ENCODE results near the gene APEH. TPM values are rescaled to one million over a fixed set of nuclear protein-coding genes. Genes with fewer than 3 reads are reported as not detected.
"Not testable (repeated sequence)": the region's sequence is repeated elsewhere in the genome, so short reads cannot be mapped to it uniquely, and the experiment has no call there.

APEH gene
- total and polyA plus RNA-seq, 12 donors = 18.2 to 140 (median 108) TPM

- no peak for ATAC-seq
- WGBS, 2 donors = 84 to 87% methylated on average over 6 of the region's 6 CpGs
These were observed 9.0 kb downstream of the APEH start for GRCh38 chr3:49683162-49683561.

GRCh38 chr3:49684453-49684852 lies 10.3 kb downstream of the APEH start:
- 94 to 95% methylated on average over 2 of the region's 2 CpGs for WGBS, 2 donors

More at GRCh38 chr3:49683162-49683561, 9.0 kb downstream of the APEH start:
- Histone ChIP-seq H3K4me3 (no peak overlapping the region), H3K27ac (no peak overlapping the region), H3K27me3 (peaks cover 0 to 14% (median 0%) of the 10 kb centered on the region in 7 donors), H3K36me3 (peaks cover 5 to 68% (median 52%) of the 10 kb centered on the region in 9 donors), H3K9me3 (no peaks in the 10 kb centered on the region), H3K4me1 (peaks cover 0 to 16% (median 7%) of the 10 kb centered on the region in 9 donors)
- TF ChIP-seq CTCF (IDR thresholded peaks at IDR 0.05) = no peak
- intact Hi-C loops (cut with DNase I) = no loop called here
- no peak for DNase-seq

GRCh38 chr3:49685103-49685502 lies 11.0 kb downstream of the APEH start:
- H3K36me3 ChIP-seq = peaks cover 0 to 48% (median 32%) of the 10 kb centered on the region in 9 donors
- H3K4me3 ChIP-seq; intact Hi-C loops (cut with DNase I); H3K9me3 ChIP-seq; ATAC-seq; H3K27ac ChIP-seq; DNase-seq: not testable (repeated sequence)
- peaks cover 0 to 14% (median 0%) of the 10 kb centered on the region in 7 donors for H3K27me3 ChIP-seq
- H3K4me1 ChIP-seq = peaks cover 4 to 28% (median 18%) of the 10 kb centered on the region in 9 donors
- WGBS, 2 donors = 94 to 98% methylated on average over 10 of the region's 10 CpGs

More at GRCh38 chr3:49684453-49684852, 10.3 kb downstream of the APEH start:
- H3K27me3 ChIP-seq = peaks cover 0 to 14% (median 0%) of the 10 kb centered on the region in 7 donors
- intact Hi-C loops (cut with DNase I); H3K9me3 ChIP-seq; ATAC-seq; DNase-seq; H3K27ac ChIP-seq; H3K4me3 ChIP-seq: not testable (repeated sequence)
- H3K36me3 ChIP-seq = peaks cover 0 to 55% (median 39%) of the 10 kb centered on the region in 9 donors
- H3K4me1 ChIP-seq = peaks cover 4 to 25% (median 15%) of the 10 kb centered on the region in 9 donors

- H3K9me3 ChIP-seq; ATAC-seq; H3K4me3 ChIP-seq; H3K27ac ChIP-seq; DNase-seq; intact Hi-C loops (cut with DNase I): not testable (repeated sequence)
- peaks cover 0 to 14% (median 0%) of the 10 kb centered on the region in 7 donors for H3K27me3 ChIP-seq
- H3K36me3 ChIP-seq = peaks cover 0 to 41% (median 25%) of the 10 kb centered on the region in 9 donors
- 28 to 30% methylated on average over 30 to 35 of the region's 36 CpGs for WGBS, 2 donors
- peaks cover 4 to 35% (median 26%) of the 10 kb centered on the region in 9 donors for H3K4me1 ChIP-seq
These were observed 11.7 kb downstream of the APEH start for GRCh38 chr3:49685846-49686245.

DNA sequence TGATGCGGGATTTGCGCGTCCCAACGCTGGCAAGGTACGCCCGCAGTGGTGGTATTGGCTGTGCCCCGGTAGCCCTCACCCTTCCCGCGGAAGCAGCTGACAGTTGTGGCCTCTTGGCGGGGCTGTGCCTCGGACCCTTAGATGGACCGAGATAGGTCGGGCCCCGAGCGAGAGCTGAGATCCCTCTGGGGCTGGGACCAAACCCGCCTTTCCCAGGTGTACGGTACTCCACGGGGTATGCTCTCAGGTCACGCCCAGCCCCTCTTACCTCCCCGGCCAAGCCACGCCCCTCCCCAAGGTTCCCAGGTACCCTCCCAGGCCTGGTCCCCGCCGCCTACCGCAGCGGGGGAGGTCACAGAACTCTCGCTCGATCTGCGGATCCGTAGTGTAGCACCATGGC lies 12.2 kb downstream of the APEH start:
- WGBS, 2 donors = 3 to 4% methylated on average over 21 to 25 of the region's 29 CpGs
- peak in 5 of 8 donors; percentile 1 to 6 (median 3) for ATAC-seq
- intact Hi-C loops (cut with DNase I) = not testable (repeated sequence)

GRCh38 chr3:49686769-49687423 lies 12.7 kb downstream of the APEH start:
- H3K27ac ChIP-seq; intact Hi-C loops (cut with DNase I); H3K9me3 ChIP-seq: not testable (repeated sequence)
- peaks cover 4 to 46% (median 32%) of the 10 kb centered on the region in 9 donors for H3K4me1 ChIP-seq
- peak overlapping the region; percentile 3 to 43 (median 30) for H3K4me3 ChIP-seq
- WGBS, 2 donors = 8 to 13% methylated on average over 44 of the region's 44 CpGs
- ATAC-seq = peak; percentile 10 to 54 (median 36)
- peaks cover 0 to 14% (median 0%) of the 10 kb centered on the region in 7 donors for H3K27me3 ChIP-seq
- DNase-seq = peak; percentile 40 to 47
- peaks cover 0 to 30% (median 20%) of the 10 kb centered on the region in 9 donors for H3K36me3 ChIP-seq

More for the DNA sequence above, 12.2 kb downstream of the APEH start:
- H3K4me3 ChIP-seq = peak overlapping the region in 9 of 10 donors; percentile 3 to 43 (median 32)
- peaks cover 4 to 40% (median 31%) of the 10 kb centered on the region in 9 donors for H3K4me1 ChIP-seq
- H3K9me3 ChIP-seq, H3K27ac ChIP-seq: not testable (repeated sequence)
- peaks cover 0 to 36% (median 20%) of the 10 kb centered on the region in 9 donors for H3K36me3 ChIP-seq
- peaks cover 0 to 14% (median 0%) of the 10 kb centered on the region in 7 donors for H3K27me3 ChIP-seq
- DNase-seq = peak in 1 of 2 donors; percentile 33

DNA sequence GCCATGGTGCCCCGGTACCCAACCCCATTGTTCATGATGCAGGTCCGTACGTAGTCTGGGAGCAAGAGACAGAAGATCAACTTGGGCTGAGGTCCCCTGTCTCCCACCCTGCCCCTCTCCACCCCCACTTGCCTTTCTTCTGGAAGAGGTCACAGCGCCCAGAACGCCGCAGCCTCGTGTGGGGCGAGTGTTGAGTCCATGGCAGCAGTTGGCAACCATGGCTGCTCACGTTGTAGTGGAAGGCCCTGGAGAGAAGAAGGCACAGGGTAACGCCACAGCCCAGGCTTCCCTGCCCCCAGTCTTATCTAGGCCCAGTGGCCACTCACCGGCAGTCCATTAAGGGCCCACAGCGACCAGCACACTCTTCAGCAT lies 13.3 kb downstream of the APEH start:
- H3K9me3 ChIP-seq; DNase-seq; intact Hi-C loops (cut with DNase I); H3K27ac ChIP-seq; ATAC-seq: not testable (repeated sequence)
- H3K4me1 ChIP-seq = peaks cover 4 to 48% (median 32%) of the 10 kb centered on the region in 9 donors
- H3K4me3 ChIP-seq = peak overlapping the region in 1 of 10 donors; percentile 27
- H3K27me3 ChIP-seq = peaks cover 0 to 14% (median 0%) of the 10 kb centered on the region in 7 donors
- peaks cover 0 to 25% (median 15%) of the 10 kb centered on the region in 9 donors for H3K36me3 ChIP-seq
- WGBS, 2 donors = 84 to 90% methylated on average over 12 of the region's 12 CpGs

- DNase-seq; H3K9me3 ChIP-seq; intact Hi-C loops (cut with DNase I): not testable (repeated sequence)
- Histone ChIP-seq H3K27me3 (peaks cover 0 to 14% (median 0%) of the 10 kb centered on the region in 7 donors), H3K4me1 (peaks cover 4 to 48% (median 32%) of the 10 kb centered on the region in 9 donors), H3K4me3 (peak overlapping the region; percentile 63 to 100 (median 97)), H3K27ac (peak overlapping the region in 9 of 10 donors; percentile 74 to 92 (median 87)), H3K36me3 (peaks cover 0 to 15% (median 4%) of the 10 kb centered on the region in 9 donors)
- WGBS, 2 donors = 67 to 75% methylated on average over 7 of the region's 7 CpGs
- ATAC-seq = peak in 4 of 8 donors; percentile 1 to 4 (median 2)
These were observed 14.3 kb downstream of the APEH start for GRCh38 chr3:49688338-49689045.
